ENCODE results near the gene DNM1. TPM values are rescaled to one million over a fixed set of nuclear protein-coding genes. Genes with fewer than 3 reads are reported as not detected.

The DNM1 gene
- total RNA-seq, 4 donors from 2014 or later = 22.8 to 53.5 (median 44.5) TPM

GRCh38 chr9:128222880-128223670 lies 19.9 kb downstream of the DNM1 start:
- no peak for TF ChIP-seq CTCF (IDR thresholded peaks at IDR 0.05; ENCODE audit: low read depth)

GRCh38 chr9:128224877-128225276 lies 21.7 kb downstream of the DNM1 start:
- no peak for TF ChIP-seq CTCF (IDR thresholded peaks at IDR 0.05; ENCODE audit: low read depth)

- TF ChIP-seq CTCF (IDR thresholded peaks at IDR 0.05; ENCODE audit: low read depth) = no peak
These were observed 22.7 kb downstream of the DNM1 start for GRCh38 chr9:128225770-128226411.

GRCh38 chr9:128226412-128226801 lies 23.2 kb downstream of the DNM1 start:
- TF ChIP-seq CTCF (IDR thresholded peaks at IDR 0.05; ENCODE audit: low read depth) = no peak

DNA sequence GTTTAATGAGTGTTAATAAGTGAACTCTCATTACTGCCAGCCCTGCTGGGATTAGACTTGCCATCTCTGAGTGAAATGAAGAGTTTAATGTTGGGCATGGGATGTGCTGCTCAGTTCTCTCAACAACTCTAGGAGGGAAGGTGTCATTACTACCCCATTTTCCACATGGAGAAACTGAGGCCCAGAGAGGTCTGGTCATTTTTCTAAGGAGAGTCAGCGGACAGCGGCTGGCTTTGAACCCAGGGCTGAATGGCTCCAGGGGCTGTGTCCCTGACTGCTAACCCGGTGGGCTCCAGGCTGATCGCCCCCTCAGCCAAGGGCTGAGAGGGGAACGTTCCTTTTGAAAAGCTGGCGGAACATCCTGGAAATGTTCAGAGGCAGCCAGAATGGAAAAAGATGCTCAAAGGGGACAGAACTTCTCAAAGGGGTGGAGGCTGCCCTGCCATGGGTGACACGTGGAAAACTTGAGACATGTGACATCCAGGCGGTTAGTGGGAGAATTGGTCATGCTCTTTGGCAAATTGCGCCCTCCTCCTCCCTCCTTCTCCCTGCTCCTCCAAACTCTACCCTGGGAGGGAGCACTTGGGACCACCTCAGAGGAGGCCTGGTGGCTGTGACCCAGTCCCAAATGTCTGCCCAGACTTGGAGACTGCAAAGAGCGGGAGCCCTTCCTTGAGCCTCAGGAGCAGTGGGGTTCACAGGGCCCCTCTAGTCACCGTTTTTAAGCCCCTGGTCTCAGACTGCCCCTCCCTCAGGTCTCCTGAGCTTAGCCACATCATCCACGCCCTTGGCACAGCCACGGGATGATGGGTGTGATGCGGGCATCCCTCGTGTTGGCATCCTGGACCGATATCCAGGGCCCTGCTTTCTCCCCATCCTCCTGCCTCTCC lies 28.7 kb downstream of the DNM1 start:
- no peak for TF ChIP-seq CTCF (IDR thresholded peaks at IDR 0.05; ENCODE audit: low read depth)

- TF ChIP-seq CTCF (IDR thresholded peaks at IDR 0.05; ENCODE audit: low read depth) = no peak
These were observed 29.6 kb downstream of the DNM1 start for GRCh38 chr9:128232528-128233428.
